A673 (cell line): Measurements from ENCODE around the gene WFDC10B. TPM values are rescaled to one million over a fixed set of nuclear protein-coding genes. Genes with fewer than 3 reads are reported as not detected.

ENCODE experiments used
- BruUV-seq: library from RNA; stranded (reverse); fragments of 400-500 nt; replicated peaks from 2 replicates; lab custom pipeline; 2021; lab: Mats Ljungman, UMichigan
- CTCF ChIA-PET: fragments of 300-600 bp; sonication (Branson Sonifier 250); formaldehyde crosslinking; loops from one replicate; lab custom pipeline; 2022; ENCODE audit warnings: antibody characterized with exemption; lab: Charles Lee
- POLR2A ChIA-PET: fragments of 300-600 bp; sonication (Branson Sonifier 250); formaldehyde crosslinking; loops from one replicate; lab custom pipeline; 2022; ENCODE audit warnings: antibody characterized with exemption; ENCODE audit not compliant: low non-redundant PET; lab: Charles Lee
- DNase-seq: peaks from one replicate; pipeline ENCODE4 v3.0.0-alpha.2; 2015; ENCODE audit warnings: low spot score
- H3K27ac ChIP-seq: fragments of 200-600 bp; sonication (generic); 2 replicates; pipeline ENCODE4 v1.5.1; 2016; ENCODE audit warnings: mixed run types, low read depth, mild to moderate bottlenecking, mixed read lengths, antibody characterized with exemption, low read length; ENCODE audit not compliant: poor library complexity, severe bottlenecking
- H3K27me3 ChIP-seq: fragments of 200-600 bp; sonication (generic); replicated peaks from 2 replicates; pipeline ENCODE4 v1.6.1; 2017; ENCODE audit warnings: mixed run types, low read depth, mild to moderate bottlenecking, mixed read lengths, antibody characterized with exemption, low read length; ENCODE audit not compliant: insufficient read depth, poor library complexity
- H3K36me3 ChIP-seq: fragments of 200-600 bp; sonication (generic); 2 replicates; pipeline ENCODE4 v1.6.1; 2016; ENCODE audit warnings: mixed run types, mild to moderate bottlenecking, mixed read lengths, antibody characterized with exemption, low read length; ENCODE audit not compliant: insufficient read depth, poor library complexity, severe bottlenecking
- H3K4me1 ChIP-seq: fragments of 200-600 bp; sonication (generic); 2 replicates; pipeline ENCODE4 v1.6.1; 2017; ENCODE audit warnings: mixed run types, mild to moderate bottlenecking, mixed read lengths, antibody characterized with exemption, low read length; ENCODE audit not compliant: insufficient read depth, poor library complexity, severe bottlenecking
- H3K4me3 ChIP-seq: fragments of 200-600 bp; sonication (generic); 2 replicates; pipeline ENCODE4 v1.5.1; 2016; ENCODE audit warnings: low read depth, mixed run types, mild to moderate bottlenecking, mixed read lengths, low read length; ENCODE audit not compliant: poor library complexity, severe bottlenecking
- H3K9me3 ChIP-seq: fragments of 200-600 bp; sonication (generic); 2 replicates; pipeline ENCODE4 v1.6.1; 2016; ENCODE audit warnings: mixed run types, low read depth, mild to moderate bottlenecking, mixed read lengths, antibody characterized with exemption, low read length; ENCODE audit not compliant: poor library complexity, severe bottlenecking
- EZH2 ChIP-seq: fragments of 200-600 bp; sonication (generic); IDR thresholded peaks from 2 replicates; pipeline ENCODE4 v1.6.1; 2017; ENCODE audit warnings: borderline replicate concordance, low read depth, mild to moderate bottlenecking, mixed read lengths, antibody characterized with exemption, low read length; ENCODE audit not compliant: poor library complexity, severe bottlenecking
- intact Hi-C: fragments of 100-400 bp; cut with micrococcal nuclease; formaldehyde crosslinking; loops from one replicate; pipeline ENCODE4 v1.10.0; 2022; ENCODE audit not compliant: unreplicated experiment
- total RNA-seq: library from RNA; stranded (reverse); gene quantifications from 2 replicates; pipeline ENCODE4 v1.2.3, GENCODE V29; 2021
- TF ChIP-seq, protein P1 (sequence below): fragments of 300-800, 200-600 bp; sonication (generic); conservative IDR thresholded peaks from 2 replicates; pipeline ENCODE4 v1.5.1; 2017; ENCODE audit warnings: low read depth, mild to moderate bottlenecking, antibody characterized with exemption, low read length, moderate library complexity, mixed read lengths

WFDC10B gene
- total RNA-seq, 1 experiment from 2014 or later, result not detected

GRCh38 chr20:45735552-45735951 is 30.7 kb upstream of the WFDC10B start:
- H3K4me1 ChIP-seq, result no peaks in the 10 kb centered on the region
- H3K4me3 ChIP-seq, result no peak overlapping the region
- no peaks in the 10 kb centered on the region for H3K9me3 ChIP-seq
- POLR2A ChIA-PET, result no interaction called here
- no TSS peak for BruUV-seq
- no peak overlapping the region for H3K27ac ChIP-seq
- intact Hi-C loops, result no loop called here
- CTCF ChIA-PET, result no interaction called here
- DNase-seq, result no peak
- H3K27me3 ChIP-seq, result peaks cover 11% of the 10 kb centered on the region
- H3K36me3 ChIP-seq, result no peaks in the 10 kb centered on the region
- TF ChIP-seq EZH2, result no peak
- TF ChIP-seq, protein P1, sequence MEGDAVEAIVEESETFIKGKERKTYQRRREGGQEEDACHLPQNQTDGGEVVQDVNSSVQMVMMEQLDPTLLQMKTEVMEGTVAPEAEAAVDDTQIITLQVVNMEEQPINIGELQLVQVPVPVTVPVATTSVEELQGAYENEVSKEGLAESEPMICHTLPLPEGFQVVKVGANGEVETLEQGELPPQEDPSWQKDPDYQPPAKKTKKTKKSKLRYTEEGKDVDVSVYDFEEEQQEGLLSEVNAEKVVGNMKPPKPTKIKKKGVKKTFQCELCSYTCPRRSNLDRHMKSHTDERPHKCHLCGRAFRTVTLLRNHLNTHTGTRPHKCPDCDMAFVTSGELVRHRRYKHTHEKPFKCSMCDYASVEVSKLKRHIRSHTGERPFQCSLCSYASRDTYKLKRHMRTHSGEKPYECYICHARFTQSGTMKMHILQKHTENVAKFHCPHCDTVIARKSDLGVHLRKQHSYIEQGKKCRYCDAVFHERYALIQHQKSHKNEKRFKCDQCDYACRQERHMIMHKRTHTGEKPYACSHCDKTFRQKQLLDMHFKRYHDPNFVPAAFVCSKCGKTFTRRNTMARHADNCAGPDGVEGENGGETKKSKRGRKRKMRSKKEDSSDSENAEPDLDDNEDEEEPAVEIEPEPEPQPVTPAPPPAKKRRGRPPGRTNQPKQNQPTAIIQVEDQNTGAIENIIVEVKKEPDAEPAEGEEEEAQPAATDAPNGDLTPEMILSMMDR, result no peak

DNA sequence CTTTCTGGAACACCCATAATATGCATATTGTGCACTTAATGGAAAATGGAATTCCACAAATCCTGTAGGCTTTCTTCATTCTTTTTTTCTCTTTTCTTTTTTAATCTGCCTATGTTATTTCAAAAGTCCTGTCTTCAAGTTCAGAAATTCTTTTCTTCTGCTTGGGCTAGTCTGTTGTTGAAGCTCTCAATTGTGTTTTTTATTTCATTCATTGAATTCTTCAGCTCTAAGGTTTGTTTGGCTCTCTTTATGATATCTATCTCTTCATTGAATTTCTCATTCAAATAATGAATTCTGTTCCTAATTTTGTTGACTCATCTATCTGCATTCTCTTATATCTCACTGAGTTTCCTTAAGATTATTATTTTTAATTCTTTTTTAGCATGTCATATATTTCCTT is 27.4 kb upstream of the WFDC10B start:
- TF ChIP-seq EZH2, result no peak
- BruUV-seq, result no TSS peak
- POLR2A ChIA-PET, result no interaction called here
- CTCF ChIA-PET, result no interaction called here
- Histone ChIP-seq H3K27me3 (no peaks in the 10 kb centered on the region), H3K4me3 (no peak overlapping the region), H3K9me3 (no peaks in the 10 kb centered on the region), H3K27ac (no peak overlapping the region), H3K4me1 (no peaks in the 10 kb centered on the region), H3K36me3 (no peaks in the 10 kb centered on the region)
- DNase-seq, result no peak
- intact Hi-C loops, result no loop called here

GRCh38 chr20:45727044-45727443 is 22.2 kb upstream of the WFDC10B start:
- no peak for DNase-seq
- ChIA-PET POLR2A (no interaction called here), CTCF (no interaction called here)
- no TSS peak for BruUV-seq
- TF ChIP-seq EZH2, result no peak
- TF ChIP-seq, protein P1, result no peak
- intact Hi-C loops, result no loop called here
- Histone ChIP-seq H3K4me1 (no peaks in the 10 kb centered on the region), H3K4me3 (no peak overlapping the region), H3K27me3 (peaks cover 20% of the 10 kb centered on the region), H3K9me3 (no peaks in the 10 kb centered on the region), H3K27ac (no peak overlapping the region), H3K36me3 (no peaks in the 10 kb centered on the region)

- no peaks in the 10 kb centered on the region for H3K36me3 ChIP-seq
- no peak overlapping the region for H3K27ac ChIP-seq
- no peak for DNase-seq
- peaks cover 25% of the 10 kb centered on the region for H3K27me3 ChIP-seq
- no peaks in the 10 kb centered on the region for H3K9me3 ChIP-seq
- no peaks in the 10 kb centered on the region for H3K4me1 ChIP-seq
- no TSS peak for BruUV-seq
- CTCF ChIA-PET, result interaction anchor here (0.7 kb wide), 1 partner anchor 43 kb away, joined by 4 read pairs; no protein-coding TSS in a partner anchor
- POLR2A ChIA-PET, result no interaction called here
- H3K4me3 ChIP-seq, result no peak overlapping the region
- TF ChIP-seq, protein P1, result no peak
- no peak for TF ChIP-seq EZH2
- intact Hi-C loops, result no loop called here
Measured at GRCh38 chr20:45725134-45725533, 20.3 kb upstream of the WFDC10B start.
